ENCODE results near the gene IFNGR1.

GRCh38 chr6:137165375-137166246, 53.6 kb downstream of the IFNGR1 start:
- TF ChIP-seq RELA (CRISPR knock-in tag; IDR thresholded peaks at IDR 0.05) (no peak), GABPA (IDR thresholded peaks at IDR 0.05; ENCODE audit: low read depth, low read length) (no peak), GABPA (CRISPR knock-in tag; IDR thresholded peaks at IDR 0.05; ENCODE audit: low read depth) (no peak), HNRNPK (IDR thresholded peaks at IDR 0.05; ENCODE audit: low read depth, low read length, poor library complexity, severe bottlenecking) (no peak), PRMT3 (CRISPR knock-in tag; IDR thresholded peaks at IDR 0.05; ENCODE audit: borderline replicate concordance, low read depth) (no peak)

All from HepG2 (cell line).